Heart right ventricle (tissue), 16 donors: ENCODE results near the gene KANK2. TPM values are rescaled to one million over a fixed set of nuclear protein-coding genes. Genes with fewer than 3 reads are reported as not detected.
"Not testable (repeated sequence)": the region's sequence is repeated elsewhere in the genome, so short reads cannot be mapped to it uniquely, and the experiment has no call there.

Experiments
- ATAC-seq, 8 donors: fragments of 200-7000 bp; cut with Tn5 transposase; one replicate each; pipeline ENCODE4 v1.9.1; 2020; ENCODE audit warnings: mild to moderate bottlenecking in 8 of 8, moderate library complexity in 8 of 8, moderate number of reproducible peaks in 1 of 8
- DNase-seq, 2 donors: peaks; one replicate each; pipeline ENCODE4 v3.0.0-alpha.2; 2020
- H3K27ac ChIP-seq, 10 donors: fragments of 200-600 bp; sonication (generic) in 2 of 10; one replicate each; pipeline versions ENCODE4 v1.5.0 to v1.8.0; 2020 to 2022; ENCODE audit warnings: mild to moderate bottlenecking in 3 of 10
- H3K27me3 ChIP-seq, 7 donors: fragments of 200-600 bp; one replicate each; pipeline ENCODE4 v1.8.0; 2021 to 2022; ENCODE audit warnings: mild to moderate bottlenecking in 2 of 7
- H3K36me3 ChIP-seq, 9 donors: fragments of 200-600 bp; sonication (generic) in 1 of 9; one replicate each; pipeline versions ENCODE4 v1.5.0 to v1.8.0; 2020 to 2022; ENCODE audit warnings: mild to moderate bottlenecking in 2 of 9
- H3K4me1 ChIP-seq, 9 donors: fragments of 200-600 bp; sonication (generic) in 1 of 9; one replicate each; pipeline versions ENCODE4 v1.5.0 to v1.8.0; 2020 to 2022; ENCODE audit warnings: mild to moderate bottlenecking in 4 of 9
- H3K4me3 ChIP-seq, 10 donors: fragments of 200-600 bp; sonication (generic) in 2 of 10; one replicate each; pipeline versions ENCODE4 v1.5.0 to v1.8.0; 2020 to 2022; ENCODE audit warnings: mild to moderate bottlenecking in 7 of 10, moderate library complexity in 2 of 10
- H3K9me3 ChIP-seq, 11 donors: fragments of 200-600 bp in 10 of 11; sonication (generic) in 2 of 11; one replicate each; pipeline versions ENCODE4 v1.5.0 to v1.8.0; 2013 to 2022; ENCODE audit warnings: mild to moderate bottlenecking in 2 of 11, control low read depth in 1 of 11, moderate library complexity in 1 of 11
- CTCF ChIP-seq, 9 donors: fragments of 200-600 bp; sonication (generic) in 2 of 9; IDR thresholded peaks; one replicate each; pipeline versions ENCODE4 v1.5.0 to v1.8.0; 2021 to 2022; ENCODE audit warnings: antibody characterized with exemption in 9 of 9, mild to moderate bottlenecking in 5 of 9, moderate library complexity in 1 of 9
- WGBS, 2 donors: extraction: QIAGEN DNeasy Blood & Tissue Kit; methylation state at CpG; one replicate each; pipeline ENCODE4 v1.1.7; 2013; ENCODE audit warnings: inconsistent platforms in 1 of 2; 5-methylcytosine and 5-hydroxymethylcytosine counted together
- intact Hi-C, 10 donors: fragments of 100-400 bp; cut with DNase I; formaldehyde crosslinking; loops; one replicate each; pipeline versions ENCODE4 v1.11.1 to v1.14.2; 2022
- polyA plus RNA-seq, 2 donors: library from polyadenylated mRNA; stranded (reverse); fragments of 200-250 nt; gene quantifications; one replicate each; pipeline ENCODE4 v1.2.3, GENCODE V29; 2013
- total RNA-seq, 10 donors: library from RNA; stranded (reverse); fragmentation: NEBNext Ultra II Directional in 3 of 10; extraction: Animal tissue kit (Norgen Biotek cat#: 25700) in 3 of 10; gene quantifications; one replicate each; pipeline versions ENCODE4 v1.2.1 to v1.2.4, GENCODE V29; 2021 to 2023
- donor health status: Arrhythmogenic right ventricular cardiomyopathy.
- donor health status: ischemic (EF 13 %, LVEDD 7.1; RV severe dilation, severe dysfunction).
- donor health status: healthy with polysubstance abuse.
- donor health status: DM: no; HTN: yes; CAD: no.
- donor health status: DM: no; HTN: no; CAD: no.
- donor health status: ischemic (EF 25% LVEDD 6.9; RV normal size, moderate dysfunction).
- donor health status: ischemic (EF 25% LVEDD 5.7; RV mildly dilated, moderate dysfunction).
- donor health status: healthy.
- donor health status: DM: yes; HTN: yes; CAD: no.
- donor health status: Ischemic cardiomyopathy.
- donor health status: ischemic (EF 35%, LVEDD 5.7; RV mildly dilated, moderate dysfunction).
- donor health status: nonischemic (EF 11% LVEDD 7.7; RV severe dilation, severe dysfunction).
- donor health status: DM: yes; HTN: yes; CAD: no.
- donor health status: PGD.
- donor health status: ischemic (EF 29% LVEDD 5.4; RV normal size, mild dysfunction).
- donor health status: nonischemic (EF 23%, LVEDD 6.1; RV moderate dilation, normal function).

Gene KANK2
- total and polyA plus RNA-seq, 12 donors = 165 to 355 (median 298) TPM

DNA sequence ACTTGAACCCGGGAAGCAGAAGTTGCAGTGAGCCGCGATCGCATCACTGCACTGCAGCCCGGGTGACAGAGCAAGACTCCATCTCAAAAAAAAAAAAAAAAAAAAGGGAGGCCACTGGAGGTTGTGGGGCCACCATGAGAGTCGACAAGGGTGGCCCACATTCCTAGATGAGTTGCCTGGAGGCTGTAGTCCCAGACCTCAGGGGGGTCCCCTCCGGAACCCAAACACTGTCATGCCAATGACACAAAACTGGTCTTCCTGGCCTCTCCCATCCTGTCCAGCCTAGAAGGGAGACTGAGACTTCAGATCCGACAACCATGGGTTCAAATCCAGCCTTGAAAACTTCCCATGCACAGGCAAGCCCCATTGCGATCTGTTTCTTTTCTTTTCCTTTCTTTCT is 56.4 kb downstream of the KANK2 start:
- WGBS, 2 donors = 93 to 95% methylated on average over 9 of the region's 9 CpGs
- ATAC-seq = no peak
- H3K4me1 ChIP-seq = peaks cover 35 to 78% (median 63%) of the 10 kb centered on the region in 9 donors

GRCh38 chr19:11140023-11140538 is 57.3 kb downstream of the KANK2 start:
- not testable (repeated sequence) for H3K27me3 ChIP-seq, DNase-seq, H3K9me3 ChIP-seq, H3K36me3 ChIP-seq, H3K4me3 ChIP-seq, ATAC-seq
- Histone ChIP-seq H3K4me1 (peaks cover 35 to 78% (median 63%) of the 10 kb centered on the region in 9 donors), H3K27ac (peak overlapping the region in 9 of 10 donors; percentile 86 to 99 (median 95))
- intact Hi-C loops = loop anchor here in 1 of 10 donors (5.0 kb wide), 1 partner anchor 142 kb away; no protein-coding TSS in a partner anchor
- WGBS, 2 donors = 90 to 92% methylated on average over 10 of the region's 10 CpGs

More for the DNA sequence above, 56.4 kb downstream of the KANK2 start:
- Histone ChIP-seq H3K4me3 (no peak overlapping the region), H3K9me3 (peaks cover 0 to 6% (median 0%) of the 10 kb centered on the region in 11 donors), H3K27me3 (no peaks in the 10 kb centered on the region), H3K27ac (peak overlapping the region in 6 of 10 donors; percentile 93 to 100 (median 98)), H3K36me3 (peaks cover 0 to 9% (median 0%) of the 10 kb centered on the region in 9 donors)
- no peak for TF ChIP-seq CTCF (IDR thresholded peaks at IDR 0.05)
- DNase-seq = no peak
- intact Hi-C loops = loop anchor here in 1 of 10 donors (5.0 kb wide), 1 partner anchor 141 kb away; no protein-coding TSS in a partner anchor

DNA sequence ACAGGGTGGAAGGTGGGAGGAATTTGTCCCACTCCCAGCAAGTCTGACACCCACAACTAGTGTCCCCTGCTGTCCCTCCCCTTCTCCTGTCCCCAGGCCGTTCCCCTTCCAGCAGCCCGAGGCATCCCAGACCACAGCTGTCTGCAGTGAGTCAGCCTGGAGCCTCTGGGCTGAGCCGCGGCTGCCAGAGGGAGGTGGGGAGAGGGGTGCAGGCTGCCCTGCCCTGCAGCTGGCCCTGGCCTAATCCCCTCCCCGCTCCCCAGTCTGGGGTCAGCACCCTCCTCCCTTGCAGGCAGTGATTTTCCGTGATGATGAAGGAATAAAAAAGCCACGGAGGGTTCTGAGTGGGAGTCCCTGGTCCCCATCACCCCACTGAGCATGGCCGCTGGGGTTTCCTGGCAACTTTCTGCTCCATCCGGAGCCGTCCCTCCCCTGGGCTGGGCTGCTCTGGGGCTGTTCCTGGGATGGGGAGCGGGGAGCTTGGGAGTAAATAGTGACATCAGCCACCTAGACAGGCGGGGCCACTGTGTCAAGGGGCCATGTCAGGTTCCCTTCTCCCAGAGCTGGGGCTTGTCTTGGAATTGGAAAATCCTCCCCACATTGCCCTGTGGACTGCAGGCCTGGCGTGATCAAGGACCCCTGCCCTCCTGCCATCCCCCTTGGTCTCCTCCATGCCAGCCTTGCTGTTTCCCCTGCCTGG is 58.6 kb downstream of the KANK2 start:
- peak in 1 of 9 donors; percentile 9 for TF ChIP-seq CTCF (IDR thresholded peaks at IDR 0.05)
- H3K27ac ChIP-seq = peak overlapping the region; percentile 84 to 97 (median 94)
- peaks cover 0 to 3% (median 0%) of the 10 kb centered on the region in 11 donors for H3K9me3 ChIP-seq
- H3K27me3 ChIP-seq = no peaks in the 10 kb centered on the region
- DNase-seq (peak; percentile 83 to 86), ATAC-seq (peak; percentile 59 to 77 (median 70))
- peaks cover 32 to 75% (median 59%) of the 10 kb centered on the region in 9 donors for H3K4me1 ChIP-seq
- 13 to 16% methylated on average over 13 of the region's 13 CpGs for WGBS, 2 donors
- peaks cover 0 to 4% (median 0%) of the 10 kb centered on the region in 9 donors for H3K36me3 ChIP-seq
- intact Hi-C loops = loop anchor here in 4 of 10 donors (1.0 to 10.0 kb wide), 5 partner anchors 64 to 206 kb away; partner anchors contain the start of genes CCDC159 (in 1 of the 4) and TMEM205 (in 1 of the 4)
- peak overlapping the region in 6 of 10 donors; percentile 7 to 46 (median 33) for H3K4me3 ChIP-seq

DNA sequence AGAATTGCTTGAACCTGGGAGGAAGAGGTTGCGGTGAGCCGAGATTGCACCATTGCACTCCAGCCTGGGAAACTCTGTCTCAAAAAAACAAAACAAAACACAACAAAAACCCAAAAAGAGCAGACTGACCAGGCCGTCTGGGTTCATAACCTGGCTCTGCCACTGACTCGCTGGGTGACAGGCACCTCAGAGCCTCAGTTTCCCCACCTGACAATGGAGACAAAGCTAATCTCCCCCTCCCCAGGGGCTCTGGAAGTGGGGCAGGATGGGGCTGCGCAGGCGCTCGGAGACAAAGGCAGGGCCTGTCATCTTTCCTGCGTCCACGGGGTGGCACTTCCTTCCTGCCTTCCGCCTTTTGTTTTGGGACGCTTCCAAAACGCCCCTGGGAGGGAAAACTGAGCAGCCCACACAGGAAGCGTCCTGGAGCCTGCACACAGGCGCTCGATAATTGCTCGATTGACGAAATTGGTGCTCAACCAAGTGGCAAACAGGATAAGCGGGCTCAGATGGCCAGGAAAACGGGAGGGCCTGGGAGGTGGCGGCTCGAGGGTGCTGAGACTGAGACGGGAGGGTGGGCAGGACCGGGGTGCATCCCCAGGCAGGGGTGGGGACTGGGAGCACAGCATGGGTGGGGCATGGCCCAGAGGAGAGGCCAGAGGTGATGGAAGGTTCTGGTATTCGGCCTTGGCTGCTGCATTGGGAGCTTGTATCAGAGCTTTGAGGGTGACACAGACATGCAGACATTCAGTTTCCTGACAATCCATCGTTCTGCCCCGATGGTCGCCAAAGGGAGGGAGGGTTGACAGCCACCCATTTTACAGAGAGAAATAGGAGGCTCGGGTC is 59.6 kb downstream of the KANK2 start:
- intact Hi-C loops = loop anchor here (1.0 to 10.0 kb wide), 8 partner anchors 59 to 207 kb away; partner anchors contain the start of genes CCDC159 (in 1 of the 10), KANK2 (in 1 of the 10) and TMEM205 (in 1 of the 10)
- Histone ChIP-seq H3K27ac (peak overlapping the region; percentile 84 to 97 (median 94)), H3K4me1 (peaks cover 25 to 65% (median 49%) of the 10 kb centered on the region in 9 donors), H3K4me3 (peak overlapping the region in 9 of 10 donors; percentile 4 to 46 (median 29)), H3K27me3 (no peaks in the 10 kb centered on the region), H3K36me3 (peaks cover 0 to 14% (median 0%) of the 10 kb centered on the region in 9 donors), H3K9me3 (peaks cover 0 to 3% (median 0%) of the 10 kb centered on the region in 11 donors)
- WGBS, 2 donors = 2 to 4% methylated on average over 28 of the region's 28 CpGs
- DNase-seq (peak; percentile 79 to 90), ATAC-seq (peak; percentile 55 to 67 (median 59))
- peak; percentile 68 to 92 (median 79) for TF ChIP-seq CTCF (IDR thresholded peaks at IDR 0.05)
